Fibroblast of villous mesenchyme (primary cell): ENCODE data around the gene TDRD6. TPM values are rescaled to one million over a fixed set of nuclear protein-coding genes. Genes with fewer than 3 reads are reported as not detected.

Experiments
- DNase-seq: peaks from one replicate; pipeline ENCODE4 v3.0.0-alpha.2; 2010; ENCODE audit warnings: low read depth
- H3K4me3 ChIP-seq: 2 replicates; pipeline ENCODE4 v1.5.1; 2011; ENCODE audit warnings: low read depth, mild to moderate bottlenecking, low read length
- CTCF ChIP-seq: IDR thresholded peaks from 2 replicates; pipeline ENCODE4 v1.5.1; 2012; ENCODE audit warnings: low read depth, mild to moderate bottlenecking, low read length; ENCODE audit not compliant: insufficient read depth
- total RNA-seq: library from RNA; depleted of rRNA; stranded (reverse); fragments of >200 nt; gene quantifications from 2 replicates; pipeline ENCODE4 v1.2.3, GENCODE V29; 2012

TDRD6 gene
- total RNA-seq, 1 donor = under 0.01 TPM

- TF ChIP-seq CTCF = no peak
- no peak for DNase-seq
- H3K4me3 ChIP-seq = no peak overlapping the region
Observed at GRCh38 chr6:46751658-46752057, 64.0 kb downstream of the TDRD6 start.

Other genes with a start within 250 kb of the TDRD6 start
- gene RCAN2, start 196.4 kb upstream of the TDRD6 start, total RNA-seq = 1.7 and 1.9 TPM in 2 replicates
- 2.6 TPM in 2 replicates for gene CYP39A1, start 35.1 kb upstream of the TDRD6 start, total RNA-seq
- 2.6 and 6.5 TPM in 2 replicates for gene SLC25A27, start 34.9 kb upstream of the TDRD6 start, total RNA-seq
- gene PLA2G7, start 47.5 kb downstream of the TDRD6 start, total RNA-seq = not detected in 2 replicates
- gene ANKRD66, start 59.0 kb downstream of the TDRD6 start, total RNA-seq = not detected in 2 replicates
- gene MEP1A, start 105.5 kb downstream of the TDRD6 start, total RNA-seq = not detected in 2 replicates
- 0.86 and 6.1 TPM in 2 replicates for gene ADGRF5, start 234.1 kb downstream of the TDRD6 start, total RNA-seq